ENCODE measurements around the gene AFG1L. TPM values are rescaled to one million over a fixed set of nuclear protein-coding genes. Genes with fewer than 3 reads are reported as not detected.
A peak's percentile ranks its signal among the peaks of the same experiment; 100 is the strongest.
"Not testable (repeated sequence)": the region's sequence is repeated elsewhere in the genome, so short reads cannot be mapped to it uniquely, and the experiment has no call there.

AFG1L gene
- total RNA-seq, 1 donor from 2014 or later, result 13.3 TPM

DNA sequence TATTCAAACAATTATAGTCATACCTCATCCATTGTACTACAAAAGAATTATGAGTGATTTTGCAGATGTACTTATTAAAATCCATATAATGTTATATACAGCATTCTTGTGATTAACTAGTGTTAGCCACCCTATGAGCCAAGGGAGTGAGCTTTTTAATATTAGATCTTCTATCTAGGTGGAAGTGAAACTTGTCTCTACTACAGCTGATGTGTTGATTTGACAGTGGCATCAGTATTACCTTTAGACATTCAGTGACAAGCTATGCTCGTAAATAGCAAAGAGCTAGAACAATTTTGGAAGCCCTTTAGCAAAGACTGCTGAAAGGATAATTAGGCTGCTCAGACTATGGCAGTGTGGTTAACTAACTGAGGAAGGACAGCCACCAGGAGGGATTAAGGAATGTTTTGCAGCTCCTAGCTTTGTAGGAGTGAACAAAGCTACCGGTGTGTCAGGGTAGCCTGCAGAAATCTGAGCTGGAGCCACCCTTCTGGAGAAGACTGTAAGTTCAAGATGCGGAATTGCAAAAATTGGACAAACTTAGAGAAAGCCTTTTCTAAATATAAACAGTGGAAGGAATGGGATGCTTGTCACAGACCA, 73.7 kb downstream of the AFG1L start:
- TF ChIP-seq, protein P1, sequence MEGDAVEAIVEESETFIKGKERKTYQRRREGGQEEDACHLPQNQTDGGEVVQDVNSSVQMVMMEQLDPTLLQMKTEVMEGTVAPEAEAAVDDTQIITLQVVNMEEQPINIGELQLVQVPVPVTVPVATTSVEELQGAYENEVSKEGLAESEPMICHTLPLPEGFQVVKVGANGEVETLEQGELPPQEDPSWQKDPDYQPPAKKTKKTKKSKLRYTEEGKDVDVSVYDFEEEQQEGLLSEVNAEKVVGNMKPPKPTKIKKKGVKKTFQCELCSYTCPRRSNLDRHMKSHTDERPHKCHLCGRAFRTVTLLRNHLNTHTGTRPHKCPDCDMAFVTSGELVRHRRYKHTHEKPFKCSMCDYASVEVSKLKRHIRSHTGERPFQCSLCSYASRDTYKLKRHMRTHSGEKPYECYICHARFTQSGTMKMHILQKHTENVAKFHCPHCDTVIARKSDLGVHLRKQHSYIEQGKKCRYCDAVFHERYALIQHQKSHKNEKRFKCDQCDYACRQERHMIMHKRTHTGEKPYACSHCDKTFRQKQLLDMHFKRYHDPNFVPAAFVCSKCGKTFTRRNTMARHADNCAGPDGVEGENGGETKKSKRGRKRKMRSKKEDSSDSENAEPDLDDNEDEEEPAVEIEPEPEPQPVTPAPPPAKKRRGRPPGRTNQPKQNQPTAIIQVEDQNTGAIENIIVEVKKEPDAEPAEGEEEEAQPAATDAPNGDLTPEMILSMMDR (IDR thresholded peaks at IDR 0.05; ENCODE audit: borderline replicate concordance), result no peak
- no peaks in the 10 kb centered on the region for H3K9me3 ChIP-seq (replicated peaks)
- no peak overlapping the region for H3K27ac ChIP-seq (replicated peaks)
- H3K27me3 ChIP-seq (ENCODE audit: low read depth), result no peaks in the 10 kb centered on the region
- DNase-seq, result no peak
- H3K4me1 ChIP-seq, result peaks cover 9% of the 10 kb centered on the region
- intact Hi-C loops (cut with micrococcal nuclease), result no loop called here
- no peaks in the 10 kb centered on the region for H3K36me3 ChIP-seq
- H3K4me3 ChIP-seq, result no peak overlapping the region

DNA sequence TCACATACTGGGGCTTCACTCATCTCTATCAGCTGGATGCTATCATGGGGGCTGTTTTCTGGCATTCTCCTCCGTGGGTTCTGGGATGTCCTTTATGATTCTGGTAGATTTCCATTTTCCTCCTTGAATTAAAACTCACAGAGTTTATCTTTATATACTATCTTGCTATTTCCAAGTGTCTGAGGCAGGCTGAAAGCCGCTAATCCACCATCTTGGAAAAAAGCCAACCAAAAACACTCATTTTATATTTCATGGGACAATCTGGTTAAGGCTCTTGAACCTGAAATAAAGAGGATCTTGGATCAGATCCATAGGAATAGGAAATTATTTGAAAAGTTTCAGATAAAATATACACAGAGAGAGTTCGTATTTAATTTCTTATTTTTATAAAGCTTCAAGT, 86.0 kb downstream of the AFG1L start:
- DNase-seq, result no peak
- H3K4me3 ChIP-seq, result no peak overlapping the region
- TF ChIP-seq, protein P1 (IDR thresholded peaks at IDR 0.05; ENCODE audit: borderline replicate concordance), result no peak
- intact Hi-C loops (cut with micrococcal nuclease), result no loop called here
- H3K4me1 ChIP-seq, result no peaks in the 10 kb centered on the region
- no peaks in the 10 kb centered on the region for H3K9me3 ChIP-seq (replicated peaks)
- H3K27me3 ChIP-seq (ENCODE audit: low read depth), result no peaks in the 10 kb centered on the region
- no peaks in the 10 kb centered on the region for H3K36me3 ChIP-seq
- H3K27ac ChIP-seq (replicated peaks), result no peak overlapping the region

DNA sequence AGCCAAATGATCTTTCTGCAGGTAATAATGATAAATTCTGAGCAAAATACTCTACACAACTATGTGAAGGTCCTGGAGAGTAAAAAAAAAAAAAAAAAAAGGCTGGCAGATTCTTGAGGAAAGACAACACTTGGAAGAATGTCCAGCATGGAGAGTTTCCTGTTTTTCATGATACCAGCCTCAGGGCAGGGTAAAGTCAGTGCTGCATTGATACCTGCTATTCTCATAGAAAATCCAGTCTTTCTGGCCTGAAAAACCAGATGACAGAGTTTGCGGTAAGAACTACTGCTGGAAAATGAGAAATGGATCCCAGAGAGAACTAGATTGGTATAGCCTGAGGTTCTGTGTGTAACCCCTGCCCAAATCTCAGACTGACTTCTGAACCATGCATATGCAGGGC, 89.1 kb downstream of the AFG1L start:
- TF ChIP-seq, protein P1 (IDR thresholded peaks at IDR 0.05; ENCODE audit: borderline replicate concordance), result no peak

DNA sequence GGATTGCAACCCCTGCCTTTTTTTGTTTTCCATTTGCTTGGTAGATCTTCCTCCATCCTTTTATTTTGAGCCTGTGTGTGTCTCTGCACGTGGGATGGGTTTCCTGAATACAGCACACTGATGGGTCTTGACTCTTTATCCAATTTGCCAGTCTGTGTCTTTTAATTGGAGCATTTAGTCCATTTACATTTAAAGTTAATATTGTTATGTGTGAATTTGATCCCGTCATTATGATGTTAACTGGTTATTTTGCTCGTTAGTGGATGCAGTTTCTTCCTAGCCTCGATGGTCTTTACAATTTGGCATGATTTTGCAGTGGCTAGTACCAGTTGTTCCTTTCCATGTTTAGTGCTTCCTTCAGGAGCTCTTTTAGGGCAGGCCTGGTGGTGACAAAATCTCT, 94.3 kb downstream of the AFG1L start:
- H3K27me3 ChIP-seq (ENCODE audit: low read depth); DNase-seq; H3K4me3 ChIP-seq; H3K4me1 ChIP-seq; H3K36me3 ChIP-seq; intact Hi-C loops (cut with micrococcal nuclease); H3K9me3 ChIP-seq (replicated peaks); H3K27ac ChIP-seq (replicated peaks): not testable (repeated sequence)

More for the DNA sequence above, 89.1 kb downstream of the AFG1L start:
- H3K27ac ChIP-seq (replicated peaks), result no peak overlapping the region
- intact Hi-C loops (cut with micrococcal nuclease), result no loop called here
- H3K9me3 ChIP-seq (replicated peaks), result no peaks in the 10 kb centered on the region
- H3K4me1 ChIP-seq, result no peaks in the 10 kb centered on the region
- H3K4me3 ChIP-seq, result no peak overlapping the region
- no peaks in the 10 kb centered on the region for H3K27me3 ChIP-seq (ENCODE audit: low read depth)
- DNase-seq, result no peak
- H3K36me3 ChIP-seq, result no peaks in the 10 kb centered on the region

DNA sequence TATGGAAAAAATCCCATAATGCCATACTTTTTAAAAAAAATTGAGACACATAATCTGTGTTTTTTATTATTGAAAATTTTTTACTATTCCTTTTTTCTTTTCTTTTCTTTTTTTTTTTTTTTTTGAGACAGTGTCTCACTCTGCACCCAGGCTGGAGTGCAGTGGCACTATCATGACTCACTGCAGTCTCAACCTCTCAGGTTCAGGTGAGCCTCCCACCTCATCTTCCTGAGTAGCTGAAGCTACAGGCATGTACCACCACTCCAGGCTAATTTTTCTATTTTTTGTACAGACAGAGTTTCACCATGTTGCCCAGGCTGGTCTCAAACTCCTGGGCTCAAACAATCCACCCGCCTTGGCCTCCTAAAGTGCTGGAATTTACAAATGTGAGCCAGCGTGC, 100.4 kb downstream of the AFG1L start:
- intact Hi-C loops (cut with micrococcal nuclease), result no loop called here
- Histone ChIP-seq H3K27ac (replicated peaks) (no peak overlapping the region), H3K4me1 (no peaks in the 10 kb centered on the region), H3K36me3 (peaks cover under 1% of the 10 kb centered on the region), H3K4me3 (no peak overlapping the region), H3K9me3 (replicated peaks) (no peaks in the 10 kb centered on the region), H3K27me3 (ENCODE audit: low read depth) (no peaks in the 10 kb centered on the region)
- DNase-seq, result no peak
- TF ChIP-seq, protein P1 (IDR thresholded peaks at IDR 0.05; ENCODE audit: borderline replicate concordance), result no peak

DNA sequence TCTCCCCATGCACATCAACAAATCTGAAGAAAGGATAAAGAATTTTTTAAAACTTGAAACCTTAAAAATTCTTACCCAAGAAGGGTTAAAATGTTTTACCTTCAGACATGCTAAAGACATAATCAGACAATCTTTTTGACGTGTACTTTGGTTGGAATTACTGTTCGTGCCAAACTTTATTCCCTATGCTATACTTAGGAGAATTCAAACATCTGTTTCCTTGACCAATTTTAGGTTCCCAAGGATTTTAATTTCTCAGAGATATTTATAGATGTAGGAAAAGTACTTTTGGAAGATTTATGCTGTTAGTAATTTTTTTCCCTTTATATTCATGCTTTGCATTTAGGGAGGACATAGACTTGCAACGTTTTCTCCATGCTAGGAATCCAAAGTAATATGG, 108.4 kb downstream of the AFG1L start:
- intact Hi-C loops (cut with micrococcal nuclease), result no loop called here
- H3K27ac ChIP-seq (replicated peaks), result peak overlapping the region; percentile 47

More for the DNA sequence above, 108.4 kb downstream of the AFG1L start:
- H3K27me3 ChIP-seq (ENCODE audit: low read depth), result no peaks in the 10 kb centered on the region
- peaks cover 15% of the 10 kb centered on the region for H3K4me1 ChIP-seq
- no peak for DNase-seq
- TF ChIP-seq, protein P1 (IDR thresholded peaks at IDR 0.05; ENCODE audit: borderline replicate concordance), result no peak
- H3K9me3 ChIP-seq (replicated peaks), result peaks cover 3% of the 10 kb centered on the region
- no peak overlapping the region for H3K4me3 ChIP-seq
- no peaks in the 10 kb centered on the region for H3K36me3 ChIP-seq
